ENCODE measurements around the gene IRF2BP1. TPM values are rescaled to one million over a fixed set of nuclear protein-coding genes. Genes with fewer than 3 reads are reported as not detected.

The IRF2BP1 gene
- total and polyA plus RNA-seq, 10 donors = 10.0 to 29.4 (median 22.5) TPM

DNA sequence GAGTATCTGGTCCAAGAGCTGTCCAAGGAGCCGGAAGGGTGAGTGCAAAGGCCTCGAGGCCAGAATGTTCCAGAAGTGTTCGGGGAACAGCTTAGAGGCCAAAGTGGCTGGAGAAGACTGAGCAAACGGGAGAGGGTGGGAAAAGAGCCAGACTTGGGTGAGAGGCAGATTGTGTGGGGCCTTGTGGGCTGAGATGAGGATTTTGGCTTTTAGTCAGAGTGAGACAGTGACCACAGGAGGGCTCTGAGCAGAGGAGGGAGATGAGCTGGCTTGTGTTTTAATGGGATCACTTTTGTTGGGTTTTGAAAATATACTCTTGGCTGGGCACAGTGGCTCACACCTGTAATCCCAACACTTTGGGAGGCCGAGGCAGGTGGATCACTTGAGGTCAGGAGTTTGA, 23.0 kb upstream of the IRF2BP1 start:
- Histone ChIP-seq H3K27ac (no peak overlapping the region), H3K4me1 (no peaks in the 10 kb centered on the region), H3K36me3 (no peaks in the 10 kb centered on the region), H3K27me3 (replicated peaks in 1 of 7) (peaks cover 0 to 32% (median 0%) of the 10 kb centered on the region in 7 donors), H3K9me3 (no peaks in the 10 kb centered on the region), H3K4me3 (no peak overlapping the region)
- no peak for DNase-seq
- TF ChIP-seq, protein P1, sequence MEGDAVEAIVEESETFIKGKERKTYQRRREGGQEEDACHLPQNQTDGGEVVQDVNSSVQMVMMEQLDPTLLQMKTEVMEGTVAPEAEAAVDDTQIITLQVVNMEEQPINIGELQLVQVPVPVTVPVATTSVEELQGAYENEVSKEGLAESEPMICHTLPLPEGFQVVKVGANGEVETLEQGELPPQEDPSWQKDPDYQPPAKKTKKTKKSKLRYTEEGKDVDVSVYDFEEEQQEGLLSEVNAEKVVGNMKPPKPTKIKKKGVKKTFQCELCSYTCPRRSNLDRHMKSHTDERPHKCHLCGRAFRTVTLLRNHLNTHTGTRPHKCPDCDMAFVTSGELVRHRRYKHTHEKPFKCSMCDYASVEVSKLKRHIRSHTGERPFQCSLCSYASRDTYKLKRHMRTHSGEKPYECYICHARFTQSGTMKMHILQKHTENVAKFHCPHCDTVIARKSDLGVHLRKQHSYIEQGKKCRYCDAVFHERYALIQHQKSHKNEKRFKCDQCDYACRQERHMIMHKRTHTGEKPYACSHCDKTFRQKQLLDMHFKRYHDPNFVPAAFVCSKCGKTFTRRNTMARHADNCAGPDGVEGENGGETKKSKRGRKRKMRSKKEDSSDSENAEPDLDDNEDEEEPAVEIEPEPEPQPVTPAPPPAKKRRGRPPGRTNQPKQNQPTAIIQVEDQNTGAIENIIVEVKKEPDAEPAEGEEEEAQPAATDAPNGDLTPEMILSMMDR (IDR thresholded peaks at IDR 0.05 in 8 of 11, conservative IDR thresholded peaks at IDR 0.05 in 3 of 11) = no peak
- TF ChIP-seq POLR2AphosphoS5 (IDR thresholded peaks at IDR 0.05) (no peak), POLR2A (IDR thresholded peaks at IDR 0.05) (no peak)
- intact Hi-C loops (cut with DNase I; ENCODE audit: low total_unique reads) = no loop called here
- 74 to 87% (median 78%) methylated on average over 5 of the region's 5 CpGs for WGBS, 5 donors

- intact Hi-C loops (cut with DNase I; ENCODE audit: low total_unique reads) = no loop called here
- no peaks in the 10 kb centered on the region for H3K36me3 ChIP-seq
- DNase-seq = no peak
- peaks cover 6 to 20% (median 14%) of the 10 kb centered on the region in 6 donors for H3K4me1 ChIP-seq
- WGBS, 5 donors = 82 to 92% (median 90%) methylated on average over 3 of the region's 3 CpGs
- no peak overlapping the region for H3K27ac ChIP-seq
- TF ChIP-seq, protein P1 (IDR thresholded peaks at IDR 0.05 in 8 of 11, conservative IDR thresholded peaks at IDR 0.05 in 3 of 11) = no peak
- TF ChIP-seq POLR2AphosphoS5 (IDR thresholded peaks at IDR 0.05) = no peak
- no peak for TF ChIP-seq POLR2A (IDR thresholded peaks at IDR 0.05)
- peaks cover 0 to 7% (median 0%) of the 10 kb centered on the region in 7 donors for H3K27me3 ChIP-seq (replicated peaks in 1 of 7)
- no peak overlapping the region for H3K4me3 ChIP-seq
- H3K9me3 ChIP-seq = no peaks in the 10 kb centered on the region
Measured at GRCh38 chr19:45906221-45906620, 20.3 kb upstream of the IRF2BP1 start.

DNA sequence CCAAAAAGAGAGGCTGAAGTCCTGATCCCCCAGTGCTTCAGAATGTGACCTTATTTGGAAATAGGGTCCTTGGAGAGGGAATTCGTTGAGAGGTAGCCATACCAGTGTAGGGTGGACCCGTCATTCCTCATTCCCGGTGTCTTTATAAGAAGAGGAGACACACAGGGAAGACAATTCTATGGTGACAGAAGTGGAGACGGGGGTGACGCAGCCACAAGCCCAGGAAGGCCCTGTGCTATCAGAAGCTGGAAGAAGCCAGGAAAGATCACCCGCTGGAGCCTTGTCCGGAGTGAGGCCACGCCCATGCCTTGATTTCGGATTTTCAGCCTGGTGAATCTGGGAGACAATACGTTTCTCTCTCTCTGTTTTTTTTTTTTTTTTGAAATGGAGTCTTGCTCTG, 19.1 kb upstream of the IRF2BP1 start:
- Histone ChIP-seq H3K27ac (no peak overlapping the region), H3K9me3 (no peaks in the 10 kb centered on the region), H3K36me3 (peaks cover 0 to 9% (median 0%) of the 10 kb centered on the region in 6 donors), H3K27me3 (replicated peaks in 1 of 7) (no peaks in the 10 kb centered on the region), H3K4me3 (no peak overlapping the region), H3K4me1 (peaks cover 15 to 32% (median 24%) of the 10 kb centered on the region in 6 donors)
- intact Hi-C loops (cut with DNase I; ENCODE audit: low total_unique reads) = no loop called here
- WGBS, 5 donors = 83 to 92% (median 85%) methylated on average over 10 of the region's 10 CpGs
- DNase-seq = no peak
- TF ChIP-seq POLR2A (IDR thresholded peaks at IDR 0.05) = no peak
- no peak for TF ChIP-seq POLR2AphosphoS5 (IDR thresholded peaks at IDR 0.05)
- TF ChIP-seq, protein P1 (IDR thresholded peaks at IDR 0.05 in 8 of 11, conservative IDR thresholded peaks at IDR 0.05 in 3 of 11) = no peak

DNA sequence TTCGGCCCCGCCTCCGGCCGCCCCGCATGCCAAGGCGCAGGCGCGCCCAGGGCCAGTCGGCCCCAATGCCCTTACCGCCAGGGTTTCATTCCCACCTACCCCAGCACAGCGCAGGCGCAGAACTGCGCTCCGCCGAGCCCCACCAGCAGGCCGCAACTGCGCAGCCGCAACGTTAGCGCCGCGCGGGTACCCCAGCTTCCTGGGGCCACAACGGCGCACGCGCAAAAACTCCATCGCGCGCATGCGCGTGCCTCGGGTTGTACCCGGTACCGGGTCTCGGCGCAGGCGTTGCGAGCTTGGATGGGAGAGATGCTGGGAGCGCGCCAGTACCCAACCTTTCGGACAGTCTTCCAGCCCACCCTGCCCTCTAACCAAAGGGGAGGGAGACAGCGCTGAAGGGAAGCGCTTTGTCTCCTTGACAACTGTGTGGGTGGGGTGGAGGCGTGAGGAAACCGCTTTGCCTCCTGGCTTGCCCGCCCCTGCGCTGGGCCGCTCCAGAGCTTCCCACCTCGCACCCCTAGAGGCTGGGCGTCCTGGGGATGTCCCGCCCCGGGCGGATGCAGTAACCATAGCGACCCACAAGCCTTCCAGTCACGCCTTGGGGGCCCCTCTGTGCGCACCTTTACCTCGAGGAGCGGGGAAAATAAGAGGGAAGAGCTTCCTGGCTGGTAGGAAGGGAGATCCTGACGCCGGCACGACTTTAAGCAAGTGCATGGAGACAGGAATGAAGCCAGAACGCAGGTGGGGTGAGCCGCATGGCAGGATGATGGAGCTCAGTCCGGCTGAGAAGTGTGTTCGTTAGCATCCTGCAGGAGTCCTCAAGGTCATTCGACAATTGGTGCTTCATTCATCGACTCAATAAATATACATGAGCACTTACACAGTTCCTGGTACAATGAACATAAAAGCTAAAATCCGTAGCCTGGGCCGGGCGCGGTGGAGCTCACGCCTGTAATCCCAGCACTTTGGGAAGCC, 17.0 kb upstream of the IRF2BP1 start:
- TF ChIP-seq, protein P1 (IDR thresholded peaks at IDR 0.05 in 8 of 11, conservative IDR thresholded peaks at IDR 0.05 in 3 of 11) = peak in 6 of 11 experiments; percentile 15 to 58 (median 27)
- TF ChIP-seq POLR2AphosphoS5 (IDR thresholded peaks at IDR 0.05) (peak; percentile 93 to 97 (median 97)), POLR2A (IDR thresholded peaks at IDR 0.05) (peak in 2 of 3 donors; percentile 40 to 65)
- Histone ChIP-seq H3K36me3 (peaks cover 0 to 30% (median 15%) of the 10 kb centered on the region in 6 donors), H3K4me1 (peaks cover 15 to 47% (median 26%) of the 10 kb centered on the region in 6 donors), H3K4me3 (peak overlapping the region; percentile 65 to 91 (median 72)), H3K27ac (peak overlapping the region; percentile 61 to 92 (median 84)), H3K9me3 (no peaks in the 10 kb centered on the region), H3K27me3 (replicated peaks in 1 of 7) (no peaks in the 10 kb centered on the region)
- DNase-seq = peak; percentile 100
- intact Hi-C loops (cut with DNase I; ENCODE audit: low total_unique reads) = no loop called here
- WGBS, 5 donors = 2 to 4% (median 2%) methylated on average over 60 to 73 of the region's 73 CpGs

Data from spleen (tissue), 11 donors.